Fibroblast of lung (primary cell): Measurements from ENCODE around the gene MYH2. TPM values are rescaled to one million over a fixed set of nuclear protein-coding genes. Genes with fewer than 3 reads are reported as not detected.

Source experiments
- DNase-seq, 2 donors: peaks; one replicate each; pipeline versions ENCODE4 v3.0.0 to v3.0.0-alpha.2; 2010; ENCODE audit warnings: low read depth in 2 of 2
- H2AFZ ChIP-seq: 2 replicates; pipeline ENCODE4 v1.5.1; 2012; ENCODE audit warnings: low read length, control low read depth, inconsistent platforms
- H3K27ac ChIP-seq: 2 replicates; pipeline ENCODE4 v1.5.1; 2011; ENCODE audit warnings: low read length, control low read depth; ENCODE audit not compliant: insufficient read depth
- H3K27me3 ChIP-seq: 2 replicates; pipeline ENCODE4 v1.5.1; 2011; ENCODE audit warnings: mild to moderate bottlenecking, low read length; ENCODE audit not compliant: control insufficient read depth, insufficient read depth
- H3K36me3 ChIP-seq: 2 replicates; pipeline ENCODE4 v1.5.1; 2011; ENCODE audit warnings: low read length; ENCODE audit not compliant: control insufficient read depth, insufficient read depth
- H3K4me1 ChIP-seq: 2 replicates; pipeline ENCODE4 v1.5.1; 2011; ENCODE audit warnings: low read length; ENCODE audit not compliant: control insufficient read depth, insufficient read depth; ENCODE audit errors: extremely low read depth
- H3K4me2 ChIP-seq: 2 replicates; pipeline ENCODE4 v1.5.1; 2011; ENCODE audit warnings: low read length, control low read depth; ENCODE audit not compliant: insufficient read depth; ENCODE audit errors: extremely low read depth
- H3K4me3 ChIP-seq, 4 experiments: fragments of 200-600 bp in 1 of 4; sonication (generic) in 1 of 4; replicated peaks in 1 of 4; 2 replicates each; pipeline ENCODE4 v1.5.1; 2011 to 2016; ENCODE audit warnings: low read length in 4 of 4, low read depth in 3 of 4, mild to moderate bottlenecking in 3 of 4, control low read depth in 2 of 4, inconsistent platforms in 1 of 4, mixed read lengths in 1 of 4; ENCODE audit not compliant: insufficient read depth in 1 of 4; ENCODE audit errors: control extremely low read depth in 1 of 4
- H3K79me2 ChIP-seq: 2 replicates; pipeline ENCODE4 v1.5.1; 2012; ENCODE audit warnings: mild to moderate bottlenecking, low read length, inconsistent platforms; ENCODE audit not compliant: control insufficient read depth, insufficient read depth
- H3K9ac ChIP-seq: 2 replicates; pipeline ENCODE4 v1.5.1; 2011; ENCODE audit warnings: mild to moderate bottlenecking, low read length, control low read depth; ENCODE audit not compliant: insufficient read depth
- H3K9me3 ChIP-seq: 2 replicates; pipeline ENCODE4 v1.5.1; 2012; ENCODE audit warnings: low read depth, low read length; ENCODE audit not compliant: control insufficient read depth, insufficient read depth
- H4K20me1 ChIP-seq: 2 replicates; pipeline ENCODE4 v1.5.1; 2011; ENCODE audit warnings: low read length; ENCODE audit not compliant: control insufficient read depth, insufficient read depth; ENCODE audit errors: extremely low read depth
- CTCF ChIP-seq, 2 donors: IDR thresholded peaks in 1 of 2; conservative IDR thresholded peaks in 1 of 2; 1 replicate in 1 of 2; 2 replicates in 1 of 2; pipeline ENCODE4 v1.5.1; 2011 to 2012; ENCODE audit warnings: low read length in 2 of 2, control low read depth in 1 of 2, inconsistent platforms in 1 of 2, low read depth in 1 of 2, mild to moderate bottlenecking in 1 of 2
- EZH2 ChIP-seq: IDR thresholded peaks from 2 replicates; pipeline ENCODE4 v1.5.1; 2012; ENCODE audit warnings: low read length, control low read depth, mild to moderate bottlenecking; ENCODE audit errors: missing control alignments
- polyA plus RNA-seq, 2 donors: library from polyadenylated mRNA; depleted of rRNA in 1 of 2; stranded (reverse) in 1 of 2; unstranded in 1 of 2; fragments of >200 nt; gene quantifications; 2 replicates each; pipeline ENCODE4 v1.2.1, GENCODE V29; 2011 to 2012; ENCODE audit warnings: missing spikeins in 1 of 2
- total RNA-seq: library from RNA; depleted of rRNA; stranded (reverse); fragments of >200 nt; gene quantifications from 2 replicates; pipeline ENCODE4 v1.2.1, GENCODE V29; 2014

The MYH2 gene
- total and polyA plus RNA-seq, 2 donors (not counting 1 experiment from before 2014, with no cell fraction given): not detected

- no peak for DNase-seq
- Histone ChIP-seq H3K79me2 (no peaks in the 10 kb centered on the region), H3K36me3 (no peaks in the 10 kb centered on the region), H3K9me3 (no peaks in the 10 kb centered on the region), H3K27me3 (no peaks in the 10 kb centered on the region), H3K4me3 (no peak overlapping the region), H3K9ac (no peak overlapping the region), H4K20me1 (no peaks in the 10 kb centered on the region), H3K4me2 (no peak overlapping the region), H2AFZ (no peak overlapping the region), H3K27ac (no peak overlapping the region), H3K4me1 (no peaks in the 10 kb centered on the region)
- TF ChIP-seq CTCF (conservative IDR thresholded peaks at IDR 0.05 in 1 of 2, IDR thresholded peaks at IDR 0.05 in 1 of 2; ENCODE audit: low read depth in 1 of 2, low read length in 2 of 2) (no peak), EZH2 (no peak)
Observed at GRCh38 chr17:10521949-10522348, 27.5 kb downstream of the MYH2 start.

- Histone ChIP-seq H4K20me1 (no peaks in the 10 kb centered on the region), H3K27me3 (no peaks in the 10 kb centered on the region), H3K9ac (no peak within 1 kb of the TSS), H3K79me2 (no peaks in the 10 kb centered on the region), H2AFZ (no peak within 1 kb of the TSS), H3K4me3 (no peak within 1 kb of the TSS), H3K4me1 (no peaks in the 10 kb centered on the region), H3K27ac (no peak within 1 kb of the TSS), H3K9me3 (no peaks in the 10 kb centered on the region), H3K36me3 (no peaks in the 10 kb centered on the region), H3K4me2 (no peak within 1 kb of the TSS)
- DNase-seq: no peak
- TF ChIP-seq EZH2 (no peak), CTCF (conservative IDR thresholded peaks at IDR 0.05 in 1 of 2, IDR thresholded peaks at IDR 0.05 in 1 of 2; ENCODE audit: low read depth in 1 of 2, low read length in 2 of 2) (no peak)
Observed at GRCh38 chr17:10518271-10519037, 31.0 kb downstream of the MYH2 start, which contains the start of gene MYH1. Gene MYH1 (minus strand): TSS chr17:10518542. CDS start chr17:10516642, 1,900 bp downstream.

- Histone ChIP-seq H3K4me1 (no peaks in the 10 kb centered on the region), H3K79me2 (no peaks in the 10 kb centered on the region), H3K9ac (no peak overlapping the region), H2AFZ (no peak overlapping the region), H3K9me3 (no peaks in the 10 kb centered on the region), H3K36me3 (no peaks in the 10 kb centered on the region), H3K27me3 (no peaks in the 10 kb centered on the region), H3K27ac (no peak overlapping the region), H3K4me3 (no peak overlapping the region), H4K20me1 (no peaks in the 10 kb centered on the region), H3K4me2 (no peak overlapping the region)
- TF ChIP-seq EZH2 (no peak), CTCF (conservative IDR thresholded peaks at IDR 0.05 in 1 of 2, IDR thresholded peaks at IDR 0.05 in 1 of 2; ENCODE audit: low read depth in 1 of 2, low read length in 2 of 2) (no peak)
- no peak for DNase-seq
Observed at GRCh38 chr17:10516638-10517037, 32.8 kb downstream of the MYH2 start.
